Activated CD4-positive, alpha-beta T cell treated with anti-CD3 and anti-CD28 coated beads for 36 hours (primary cell): ENCODE results near the gene PDIA5. TPM values are rescaled to one million over a fixed set of nuclear protein-coding genes. Genes with fewer than 3 reads are reported as not detected.

Experiments used
- ATAC-seq: fragments of 200-7000 bp; cut with Tn5 transposase; one replicate; pipeline ENCODE4 v1.10.0; 2021; ENCODE audit warnings: mild to moderate bottlenecking, moderate library complexity
- CTCF ChIA-PET: fragments of 350-600 bp; sonication (Branson Sonifier 250); formaldehyde crosslinking; loops from one replicate; lab custom pipeline; 2021; ENCODE audit warnings: antibody characterized with exemption; lab: Charles Lee
- POLR2A ChIA-PET: fragments of 350-600 bp; sonication (Branson Sonifier 250); formaldehyde crosslinking; loops from one replicate; lab custom pipeline; 2021; ENCODE audit warnings: antibody characterized with exemption, inconsistent platforms; lab: Charles Lee
- DNase-seq: peaks from one replicate; pipeline ENCODE4 v3.0.0-alpha.2; 2020
- H3K27ac Mint-ChIP-seq: one replicate; pipeline ENCODE4 v1.8.0; 2021; ENCODE audit warnings: mixed read lengths
- H3K27me3 Mint-ChIP-seq: one replicate; pipeline ENCODE4 v1.8.0; 2021; ENCODE audit warnings: mixed read lengths
- H3K36me3 Mint-ChIP-seq: one replicate; pipeline ENCODE4 v1.8.0; 2021; ENCODE audit warnings: low read depth, mixed read lengths
- H3K4me1 Mint-ChIP-seq: one replicate; pipeline ENCODE4 v1.8.0; 2021; ENCODE audit warnings: mixed read lengths
- H3K4me3 Mint-ChIP-seq: one replicate; pipeline ENCODE4 v1.8.0; 2021; ENCODE audit warnings: mild to moderate bottlenecking, moderate library complexity, mixed read lengths
- H3K9me3 Mint-ChIP-seq: one replicate; pipeline ENCODE4 v1.8.0; 2021; ENCODE audit warnings: low read depth, mixed read lengths
- intact Hi-C, 2 experiments: fragments of 100-400 bp; cut with DNase I in 1 of 2; cut with micrococcal nuclease in 1 of 2; formaldehyde crosslinking; loops; one replicate each; pipeline versions ENCODE4 v1.14.2 to v1.15.1; 2022 to 2024; cut with DNase I, micrococcal nuclease
- total RNA-seq, 2 experiments: library from RNA; stranded (reverse); gene quantifications; one replicate each; pipeline ENCODE4 v1.2.3, GENCODE V29; 2021

The PDIA5 gene
- total RNA-seq = 10 to 100 TPM; 19.5 to 20.7 TPM

- Mint-ChIP-seq H3K36me3 (peaks cover 7% of the 10 kb centered on the region), H3K27me3 (no peaks in the 10 kb centered on the region), H3K9me3 (no peaks in the 10 kb centered on the region), H3K4me1 (peaks cover 40% of the 10 kb centered on the region), H3K27ac (peak within 1 kb of the TSS; percentile 80), H3K4me3 (peak within 1 kb of the TSS; percentile 87)
- CTCF ChIA-PET = interaction anchor here (0.7 to 2.3 kb wide), 7 partner anchors 37 to 492 kb away, joined by 3 to 13 read pairs (median 3); partner anchors contain the start of gene SEMA5B
- ATAC-seq = peak; percentile 83
- POLR2A ChIA-PET = interaction anchor here (0.6 to 0.9 kb wide), 3 partner anchors 10 to 674 kb away, joined by 3 read pairs; no protein-coding TSS in a partner anchor
- peak; percentile 87 for DNase-seq
- intact Hi-C loops = loop anchor here in 1 of 2 experiments (1.0 to 2.0 kb wide), 3 partner anchors 134 to 518 kb away; partner anchors contain the start of genes HACD2, SEC22A and SLC49A4
Measured at GRCh38 chr3:123066896-123067688, at the start of gene PDIA5. TSS of gene PDIA5 (plus strand) at chr3:123067025. CDS start at chr3:123067165, 140 bp downstream.

- ATAC-seq (no peak), DNase-seq (no peak)
- Mint-ChIP-seq H3K4me1 (peaks cover 2% of the 10 kb centered on the region), H3K9me3 (no peaks in the 10 kb centered on the region), H3K4me3 (no peak overlapping the region), H3K27me3 (peaks cover 30% of the 10 kb centered on the region), H3K27ac (no peak overlapping the region), H3K36me3 (no peaks in the 10 kb centered on the region)
- CTCF ChIA-PET = interaction anchor here (1.1 kb wide), 1 partner anchor 10 kb away, joined by 6 read pairs; the partner anchor contains the start of gene SEMA5B
- intact Hi-C loops = no loop called here
- POLR2A ChIA-PET = no interaction called here
Measured at GRCh38 chr3:123018683-123019082, 48.1 kb upstream of the PDIA5 start.

- H3K27me3 Mint-ChIP-seq = peaks cover 34% of the 10 kb centered on the region
Measured at GRCh38 chr3:123019161-123019560, 47.7 kb upstream of the PDIA5 start.

GRCh38 chr3:123019591-123019990 is 47.2 kb upstream of the PDIA5 start:
- Mint-ChIP-seq H3K4me1 (peaks cover 2% of the 10 kb centered on the region), H3K27ac (no peak overlapping the region), H3K4me3 (no peak overlapping the region), H3K27me3 (peaks cover 38% of the 10 kb centered on the region), H3K9me3 (no peaks in the 10 kb centered on the region), H3K36me3 (no peaks in the 10 kb centered on the region)
- DNase-seq = no peak
- ATAC-seq = no peak
- intact Hi-C loops = no loop called here
- POLR2A ChIA-PET = interaction anchor here (0.6 kb wide), 1 partner anchor 202 kb away, joined by 3 read pairs; no protein-coding TSS in a partner anchor
- CTCF ChIA-PET = interaction anchor here (0.6 kb wide), 1 partner anchor 308 kb away, joined by 3 read pairs; no protein-coding TSS in a partner anchor

More at GRCh38 chr3:123019161-123019560, 47.7 kb upstream of the PDIA5 start:
- Mint-ChIP-seq H3K4me1 (peaks cover 2% of the 10 kb centered on the region), H3K36me3 (no peaks in the 10 kb centered on the region), H3K9me3 (no peaks in the 10 kb centered on the region), H3K27ac (no peak overlapping the region), H3K4me3 (no peak overlapping the region)
- DNase-seq (no peak), ATAC-seq (no peak)
- ChIA-PET POLR2A (interaction anchor here (0.6 kb wide), 1 partner anchor 202 kb away, joined by 3 read pairs; no protein-coding TSS in a partner anchor), CTCF (no interaction called here)
- intact Hi-C loops = no loop called here

GRCh38 chr3:123020709-123021108 is 46.1 kb upstream of the PDIA5 start:
- ChIA-PET POLR2A (no interaction called here), CTCF (interaction anchor here (0.6 to 1.1 kb wide), 2 partner anchors 69 to 100 kb away, joined by 3 to 4 read pairs; no protein-coding TSS in a partner anchor)
- Mint-ChIP-seq H3K4me3 (no peak overlapping the region), H3K4me1 (peaks cover 5% of the 10 kb centered on the region), H3K27ac (no peak overlapping the region), H3K36me3 (no peaks in the 10 kb centered on the region), H3K27me3 (peaks cover 48% of the 10 kb centered on the region), H3K9me3 (no peaks in the 10 kb centered on the region)
- intact Hi-C loops = no loop called here
- DNase-seq (no peak), ATAC-seq (no peak)

GRCh38 chr3:123021388-123021787 is 45.4 kb upstream of the PDIA5 start:
- ChIA-PET POLR2A (no interaction called here), CTCF (interaction anchor here (0.6 to 1.1 kb wide), 2 partner anchors 70 to 101 kb away, joined by 3 to 4 read pairs; no protein-coding TSS in a partner anchor)
- Mint-ChIP-seq H3K27me3 (peaks cover 53% of the 10 kb centered on the region), H3K27ac (no peak overlapping the region), H3K4me3 (no peak overlapping the region), H3K4me1 (peaks cover 9% of the 10 kb centered on the region), H3K9me3 (no peaks in the 10 kb centered on the region), H3K36me3 (no peaks in the 10 kb centered on the region)
- no peak for ATAC-seq
- DNase-seq = no peak
- intact Hi-C loops = no loop called here

GRCh38 chr3:123021996-123022510 is 44.8 kb upstream of the PDIA5 start:
- ATAC-seq (no peak), DNase-seq (no peak)
- Mint-ChIP-seq H3K27ac (no peak overlapping the region), H3K27me3 (peaks cover 58% of the 10 kb centered on the region), H3K4me1 (peaks cover 13% of the 10 kb centered on the region), H3K9me3 (no peaks in the 10 kb centered on the region), H3K4me3 (no peak overlapping the region), H3K36me3 (no peaks in the 10 kb centered on the region)
- CTCF ChIA-PET = no interaction called here
- POLR2A ChIA-PET = no interaction called here
- intact Hi-C loops = no loop called here

- Mint-ChIP-seq H3K36me3 (no peaks in the 10 kb centered on the region), H3K4me1 (peaks cover 19% of the 10 kb centered on the region), H3K27ac (no peak overlapping the region), H3K9me3 (no peaks in the 10 kb centered on the region), H3K4me3 (no peak overlapping the region), H3K27me3 (peaks cover 61% of the 10 kb centered on the region)
- intact Hi-C loops = no loop called here
- CTCF ChIA-PET = interaction anchor here (0.6 kb wide), 1 partner anchor 198 kb away, joined by 6 read pairs; no protein-coding TSS in a partner anchor
- ATAC-seq (no peak), DNase-seq (no peak)
- POLR2A ChIA-PET = no interaction called here
Measured at GRCh38 chr3:123024056-123024455, 42.8 kb upstream of the PDIA5 start.

GRCh38 chr3:123025642-123026521 is 40.9 kb upstream of the PDIA5 start:
- POLR2A ChIA-PET = no interaction called here
- Mint-ChIP-seq H3K4me3 (peak overlapping the region; percentile 6), H3K36me3 (no peaks in the 10 kb centered on the region), H3K9me3 (no peaks in the 10 kb centered on the region), H3K27me3 (peaks cover 62% of the 10 kb centered on the region), H3K4me1 (peaks cover 19% of the 10 kb centered on the region), H3K27ac (no peak overlapping the region)
- ATAC-seq (no peak), DNase-seq (no peak)
- CTCF ChIA-PET = interaction anchor here (0.8 kb wide), 1 partner anchor 467 kb away, joined by 4 read pairs; no protein-coding TSS in a partner anchor
- intact Hi-C loops = loop anchor here (5.0 kb wide), 3 partner anchors 169 to 1479 kb away; partner anchors contain the start of genes DTX3L (in 1 of the 2), PARP9 (in 1 of the 2) and POLQ (in 1 of the 2)

GRCh38 chr3:123026565-123027291 is 40.1 kb upstream of the PDIA5 start:
- Mint-ChIP-seq H3K4me3 (peak overlapping the region; percentile 29), H3K27me3 (peaks cover 60% of the 10 kb centered on the region), H3K4me1 (peaks cover 19% of the 10 kb centered on the region), H3K36me3 (no peaks in the 10 kb centered on the region), H3K27ac (no peak overlapping the region), H3K9me3 (no peaks in the 10 kb centered on the region)
- ATAC-seq (peak; percentile 14), DNase-seq (peak; percentile 37)
- POLR2A ChIA-PET = no interaction called here
- intact Hi-C loops = loop anchor here (5.0 kb wide), 3 partner anchors 169 to 1479 kb away; partner anchors contain the start of genes DTX3L (in 1 of the 2), PARP9 (in 1 of the 2) and POLQ (in 1 of the 2)
- CTCF ChIA-PET = interaction anchor here (0.6 to 2.5 kb wide), 7 partner anchors 18 to 271 kb away, joined by 3 to 13 read pairs (median 4); partner anchors contain the start of gene PDIA5
